CD14-positive monocyte (primary cell): Measurements from ENCODE around the gene ZNF277. TPM values are rescaled to one million over a fixed set of nuclear protein-coding genes. Genes with fewer than 3 reads are reported as not detected.

Experiments used
- DNase-seq, 3 donors: peaks; one replicate each; pipeline ENCODE4 v3.0.0-alpha.2; 2011 to 2022
- H2AFZ ChIP-seq: 2 replicates; pipeline ENCODE4 v1.6.0; 2012; ENCODE audit warnings: mild to moderate bottlenecking, low read depth, low read length, inconsistent platforms; ENCODE audit not compliant: insufficient read depth, poor library complexity, severe bottlenecking
- H3K27ac ChIP-seq, 2 donors: 1 replicate in 1 of 2; 2 replicates in 1 of 2; pipeline ENCODE4 v1.5.1; 2012 to 2013; ENCODE audit warnings: low read length in 2 of 2, control low read depth in 1 of 2, inconsistent platforms in 1 of 2, low read depth in 1 of 2, mild to moderate bottlenecking in 1 of 2
- H3K27me3 ChIP-seq, 2 donors: one replicate each; pipeline versions ENCODE4 v1.6.0 to v1.6.1; 2011 to 2013; ENCODE audit warnings: low read length in 2 of 2; ENCODE audit not compliant: control insufficient read depth in 2 of 2, insufficient read depth in 2 of 2
- H3K36me3 ChIP-seq, 2 donors: replicated peaks in 1 of 2; 1 replicate in 1 of 2; 2 replicates in 1 of 2; pipeline versions ENCODE4 v1.5.1 to v1.6.1; 2012 to 2013; ENCODE audit warnings: low read length in 2 of 2, control low read depth in 1 of 2, inconsistent platforms in 1 of 2, mild to moderate bottlenecking in 1 of 2; ENCODE audit not compliant: insufficient read depth in 2 of 2, control insufficient read depth in 1 of 2
- H3K4me1 ChIP-seq, 2 donors: 1 replicate in 1 of 2; 2 replicates in 1 of 2; pipeline versions ENCODE4 v1.5.1 to v1.6.1; 2012 to 2013; ENCODE audit warnings: low read length in 2 of 2, control low read depth in 1 of 2, inconsistent platforms in 1 of 2, mild to moderate bottlenecking in 1 of 2, moderate library complexity in 1 of 2; ENCODE audit not compliant: insufficient read depth in 2 of 2, control insufficient read depth in 1 of 2
- H3K4me2 ChIP-seq: replicated peaks from 2 replicates; pipeline ENCODE3; 2012; ENCODE audit warnings: low read length, moderate library complexity, mild to moderate bottlenecking; ENCODE audit not compliant: poor library complexity, severe bottlenecking; ENCODE audit errors: extremely low read depth
- H3K4me3 ChIP-seq, 3 experiments: fragments of 200-600 bp in 1 of 3; sonication (generic) in 1 of 3; replicated peaks in 1 of 3; 1 replicate in 2 of 3; 2 replicates in 1 of 3; pipeline ENCODE4 v1.5.1; 2011 to 2013; ENCODE audit warnings: low read length in 3 of 3, mild to moderate bottlenecking in 3 of 3, control low read depth in 2 of 3, low read depth in 2 of 3, inconsistent platforms in 1 of 3, moderate library complexity in 1 of 3
- H3K79me2 ChIP-seq: 2 replicates; pipeline ENCODE4 v1.6.0; 2012; ENCODE audit warnings: mild to moderate bottlenecking, control low read depth, inconsistent platforms, low read length, moderate library complexity; ENCODE audit not compliant: insufficient read depth
- H3K9ac ChIP-seq: 2 replicates; pipeline ENCODE4 v1.6.0; 2017; ENCODE audit warnings: low read length, mild to moderate bottlenecking; ENCODE audit not compliant: insufficient read depth, poor library complexity, severe bottlenecking
- H3K9me3 ChIP-seq, 2 donors: replicated peaks in 1 of 2; 1 replicate in 1 of 2; 2 replicates in 1 of 2; pipeline versions ENCODE4 v1.5.1 to v1.6.1; 2012 to 2013; ENCODE audit warnings: low read length in 2 of 2, control low read depth in 1 of 2; ENCODE audit not compliant: control insufficient read depth in 1 of 2, insufficient read depth in 1 of 2
- H4K20me1 ChIP-seq: 2 replicates; pipeline ENCODE4 v1.6.0; 2012; ENCODE audit warnings: mild to moderate bottlenecking, low read length, control low read depth, moderate library complexity; ENCODE audit not compliant: insufficient read depth
- H3K27ac Mint-ChIP-seq, 7 donors: one replicate each; pipeline ENCODE4 v1.8.0; 2020; ENCODE audit warnings: mild to moderate bottlenecking in 7 of 7, mixed read lengths in 7 of 7, moderate library complexity in 6 of 7, inconsistent platforms in 2 of 7
- H3K27me3 Mint-ChIP-seq, 3 donors: one replicate each; pipeline ENCODE4 v1.8.0; 2021 to 2022; ENCODE audit warnings: low read depth in 3 of 3, mild to moderate bottlenecking in 3 of 3, mixed read lengths in 3 of 3, moderate library complexity in 3 of 3, inconsistent platforms in 1 of 3
- H3K36me3 Mint-ChIP-seq, 2 donors: one replicate each; pipeline ENCODE4 v1.8.0; 2020; ENCODE audit warnings: mixed read lengths in 2 of 2, inconsistent platforms in 1 of 2, mild to moderate bottlenecking in 1 of 2
- H3K4me1 Mint-ChIP-seq: one replicate; pipeline ENCODE4 v1.8.0; 2020; ENCODE audit warnings: mild to moderate bottlenecking, mixed read lengths
- H3K4me3 Mint-ChIP-seq, 2 donors: one replicate each; pipeline ENCODE4 v1.8.0; 2020; ENCODE audit warnings: mild to moderate bottlenecking in 2 of 2, mixed read lengths in 2 of 2, moderate library complexity in 1 of 2
- H3K9me3 Mint-ChIP-seq, 7 donors: one replicate each; pipeline ENCODE4 v1.8.0; 2020 to 2022; ENCODE audit warnings: mixed read lengths in 7 of 7, mild to moderate bottlenecking in 6 of 7, moderate library complexity in 6 of 7, inconsistent platforms in 2 of 7
- CTCF ChIP-seq: fragments of 200-600 bp; IDR thresholded peaks from one replicate; pipeline ENCODE4 v1.8.0; 2022; ENCODE audit warnings: antibody characterized with exemption, mild to moderate bottlenecking
- WGBS: methylation state at CpG from one replicate; pipeline ENCODE4 v1.1.5; 2013; ENCODE audit warnings: missing lambda C conversion rate; ENCODE audit not compliant: insufficient coverage; 5-methylcytosine and 5-hydroxymethylcytosine counted together
- intact Hi-C, 2 donors: fragments of 100-400 bp; cut with micrococcal nuclease; formaldehyde crosslinking; loops; one replicate each; pipeline versions ENCODE4 v1.15.0 to v1.15.1; 2023
- polyA plus RNA-seq, 3 donors: library from polyadenylated mRNA; depleted of rRNA in 1 of 3; unstranded in 2 of 3; stranded (reverse) in 1 of 3; fragments of 300-500 nt in 2 of 3; fragments of >200 nt in 1 of 3; fragmentation: Illumina TruSeq in 2 of 3; gene quantifications; 1 replicate in 2 of 3; 2 replicates in 1 of 3; pipeline ENCODE4 v1.2.3, GENCODE V29; 2012 to 2021

ZNF277 gene
- polyA plus RNA-seq, 3 donors, result 17.5 to 20.7 (median 20.0) TPM

DNA sequence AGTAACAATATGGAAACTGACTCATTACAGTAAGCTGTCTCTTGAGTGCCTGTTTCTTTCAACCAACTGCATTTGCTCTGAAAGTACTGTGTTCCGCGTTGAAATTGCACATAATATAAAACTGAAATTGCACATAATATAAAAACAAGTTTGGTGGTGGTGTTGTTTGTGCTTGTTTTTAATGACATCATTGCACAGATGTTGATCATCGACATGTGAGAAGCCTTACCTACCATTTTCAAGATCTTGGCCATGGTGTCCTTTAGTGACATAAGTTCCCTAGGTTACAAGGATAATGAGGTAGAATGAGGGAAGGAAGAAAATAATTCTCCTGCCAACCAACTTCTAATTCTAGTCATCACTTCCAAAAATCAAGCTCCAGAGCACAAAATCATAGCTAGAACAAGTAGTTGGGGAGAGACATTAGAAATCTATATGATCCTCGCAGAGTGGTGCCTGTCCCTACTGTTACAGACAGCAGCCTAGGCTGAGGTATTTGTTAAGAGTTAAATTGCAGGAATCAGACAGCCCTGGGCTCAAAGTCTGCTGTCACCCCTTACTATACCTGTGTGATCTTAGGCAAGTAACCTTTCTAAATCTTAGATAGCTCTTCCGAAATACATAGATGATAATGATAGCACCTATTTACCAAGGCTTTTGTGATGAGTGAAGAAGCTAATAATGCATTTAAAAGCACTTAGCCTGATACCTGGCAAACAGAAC, 29.6 kb upstream of the ZNF277 start:
- Histone ChIP-seq H3K4me1 (no peaks in the 10 kb centered on the region), H3K4me3 (no peak overlapping the region), H3K79me2 (no peaks in the 10 kb centered on the region), H2AFZ (no peak overlapping the region), H3K27ac (no peak overlapping the region), H3K27me3 (no peaks in the 10 kb centered on the region), H3K4me2 (no peak overlapping the region), H3K9me3 (no peaks in the 10 kb centered on the region), H3K36me3 (no peaks in the 10 kb centered on the region), H4K20me1 (no peaks in the 10 kb centered on the region), H3K9ac (no peak overlapping the region)
- no peak overlapping the region for H3K4me3 Mint-ChIP-seq
- H3K4me1 Mint-ChIP-seq, result no peaks in the 10 kb centered on the region
- H3K9me3 Mint-ChIP-seq, result peaks cover 0 to under 1% (median 0%) of the 10 kb centered on the region in 7 donors
- no CpG with 5 or more reads among the region's 5 CpGs for WGBS
- H3K36me3 Mint-ChIP-seq, result no peaks in the 10 kb centered on the region
- no peak for TF ChIP-seq CTCF
- intact Hi-C loops, result no loop called here
- H3K27me3 Mint-ChIP-seq, result peaks cover 4 to 7% (median 4%) of the 10 kb centered on the region in 3 donors
- H3K27ac Mint-ChIP-seq, result no peak overlapping the region
- no peak for DNase-seq

GRCh38 chr7:112180223-112180622, 26.3 kb upstream of the ZNF277 start:
- H3K4me3 Mint-ChIP-seq, result no peak overlapping the region
- Histone ChIP-seq H3K27ac (no peak overlapping the region), H3K27me3 (no peaks in the 10 kb centered on the region), H3K4me3 (no peak overlapping the region), H3K36me3 (no peaks in the 10 kb centered on the region), H2AFZ (no peak overlapping the region), H3K9me3 (no peaks in the 10 kb centered on the region), H3K4me2 (no peak overlapping the region), H3K79me2 (no peaks in the 10 kb centered on the region), H4K20me1 (no peaks in the 10 kb centered on the region), H3K9ac (no peak overlapping the region), H3K4me1 (no peaks in the 10 kb centered on the region)
- H3K27ac Mint-ChIP-seq, result peak overlapping the region in 1 of 7 donors; percentile 31
- H3K9me3 Mint-ChIP-seq, result no peaks in the 10 kb centered on the region
- peaks cover 4 to 7% (median 4%) of the 10 kb centered on the region in 3 donors for H3K27me3 Mint-ChIP-seq
- WGBS, result 100% methylated on average over 1 of the region's 4 CpGs
- peaks cover under 1% of the 10 kb centered on the region for H3K4me1 Mint-ChIP-seq
- H3K36me3 Mint-ChIP-seq, result no peaks in the 10 kb centered on the region
- DNase-seq, result no peak
- intact Hi-C loops, result no loop called here
- no peak for TF ChIP-seq CTCF
